Fibroblast of the aortic adventitia (primary cell): Measurements from ENCODE around the gene PLXND1. TPM values are rescaled to one million over a fixed set of nuclear protein-coding genes. Genes with fewer than 3 reads are reported as not detected.

Source experiments
- DNase-seq: peaks from one replicate; pipeline ENCODE4 v3.0.0-alpha.2; 2010; ENCODE audit warnings: low read depth
- H3K4me3 ChIP-seq: 2 replicates; pipeline ENCODE4 v1.5.1; 2011; ENCODE audit warnings: low read depth, mild to moderate bottlenecking, control low read depth, low read length, moderate library complexity
- CTCF ChIP-seq: IDR thresholded peaks from 2 replicates; pipeline ENCODE4 v1.5.1; 2011; ENCODE audit warnings: mild to moderate bottlenecking, low read length, control low read depth, inconsistent platforms; ENCODE audit not compliant: insufficient read depth
- total RNA-seq: library from RNA; depleted of rRNA; stranded (reverse); fragments of >200 nt; gene quantifications from 2 replicates; pipeline ENCODE4 v1.2.3, GENCODE V29; 2012; ENCODE audit warnings: low replicate concordance

Gene PLXND1
- total RNA-seq, 1 donor: 31.4 TPM

DNA sequence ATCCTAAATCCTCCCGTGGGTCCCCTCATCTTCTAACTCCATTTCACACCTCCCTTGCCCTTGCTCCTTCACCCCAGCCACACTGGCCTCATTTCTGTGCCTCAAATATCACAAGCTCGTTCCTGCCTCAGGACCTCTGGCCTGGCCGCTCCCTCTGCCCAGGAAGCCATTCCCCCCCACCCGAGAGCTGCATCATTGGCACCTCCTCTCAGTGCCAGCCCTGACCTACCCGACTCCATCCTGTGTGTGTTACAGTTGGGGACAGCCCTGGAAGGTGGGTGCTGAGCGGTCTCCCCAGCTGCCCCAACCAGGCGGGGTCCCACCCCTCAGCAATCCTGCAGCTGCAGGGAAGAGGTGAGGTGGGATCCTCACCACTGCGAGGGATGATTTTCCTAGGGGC lies 14.5 kb downstream of the PLXND1 start:
- no peak for DNase-seq
- no peak for TF ChIP-seq CTCF
- H3K4me3 ChIP-seq: no peak overlapping the region

- H3K4me3 ChIP-seq: no peak overlapping the region
- no peak for TF ChIP-seq CTCF
- no peak for DNase-seq
Measured at GRCh38 chr3:129590215-129590614, 16.3 kb downstream of the PLXND1 start.

- TF ChIP-seq CTCF: no peak
- peak; percentile 6 for DNase-seq
- H3K4me3 ChIP-seq: no peak overlapping the region
Measured at GRCh38 chr3:129587566-129588210, 18.8 kb downstream of the PLXND1 start.

DNA sequence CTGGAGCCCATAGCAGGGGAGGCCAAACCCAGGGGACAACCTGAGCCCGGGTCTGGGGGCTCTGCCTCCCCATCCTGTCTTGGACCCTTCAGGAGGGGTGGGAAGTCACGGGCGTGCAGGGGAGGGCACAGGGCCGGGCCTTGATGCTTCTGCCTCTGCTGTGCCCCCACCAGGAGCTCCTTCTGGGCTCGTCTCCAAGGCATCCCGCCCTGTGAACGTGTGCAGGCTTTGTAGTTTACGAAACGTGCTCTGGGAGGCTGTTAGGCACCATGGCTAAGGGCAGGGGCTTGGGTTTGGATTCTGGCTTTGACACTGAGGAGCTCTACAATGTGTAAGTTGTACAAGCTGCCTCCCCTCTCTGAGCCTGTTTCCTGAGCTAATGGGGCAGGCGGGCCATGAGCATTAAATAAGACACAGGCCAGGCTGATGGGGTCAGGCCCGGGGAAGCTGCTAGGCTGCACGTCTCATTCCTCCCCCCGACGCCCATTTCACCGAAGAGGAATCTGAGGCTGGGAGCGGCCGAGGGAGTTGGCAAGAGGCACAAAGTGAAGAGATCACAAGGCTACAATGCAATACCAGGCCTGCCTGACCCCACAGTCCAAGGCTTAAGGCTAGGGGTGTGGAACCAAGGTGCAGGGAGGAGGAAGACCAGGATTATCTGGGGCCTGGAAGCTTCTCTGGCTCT lies 19.6 kb downstream of the PLXND1 start:
- peak; percentile 64 for DNase-seq
- H3K4me3 ChIP-seq: no peak overlapping the region
- no peak for TF ChIP-seq CTCF

DNA sequence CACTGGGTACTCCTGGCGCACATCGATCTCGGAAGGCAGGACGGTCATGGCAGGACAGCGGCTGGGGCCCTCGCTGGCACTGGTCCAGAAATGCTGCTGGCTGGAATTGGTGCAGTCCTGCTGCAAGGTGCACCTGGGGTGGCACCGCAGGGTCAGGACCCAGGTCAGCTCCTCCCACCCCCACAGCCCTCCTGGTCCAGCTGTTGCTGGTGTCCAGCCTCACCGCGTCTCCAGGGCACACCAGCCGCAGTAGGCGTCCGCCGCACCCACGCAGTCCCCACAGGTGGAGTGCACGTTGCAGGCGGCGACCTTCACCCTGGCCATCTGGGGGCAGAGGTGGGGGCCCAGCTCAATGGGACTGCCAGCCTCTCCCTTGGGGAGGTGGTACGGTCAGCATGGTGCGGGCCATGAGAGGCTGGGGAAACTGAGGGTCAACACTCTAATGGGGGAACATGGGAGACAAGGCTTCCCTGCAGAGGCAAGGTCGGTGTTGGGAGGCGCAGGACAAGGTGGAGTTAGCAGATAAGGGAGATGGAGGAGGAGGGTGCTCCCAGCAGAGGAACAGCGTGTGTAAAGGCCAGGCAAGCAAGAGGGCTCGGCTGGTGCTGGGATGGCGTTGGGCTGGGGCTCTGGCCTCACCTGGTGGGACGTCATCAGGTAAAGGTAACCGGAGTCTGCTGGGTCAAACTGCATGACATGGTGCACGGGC lies 20.4 kb downstream of the PLXND1 start:
- no peak overlapping the region for H3K4me3 ChIP-seq
- DNase-seq: no peak
- no peak for TF ChIP-seq CTCF

- no peak overlapping the region for H3K4me3 ChIP-seq
- no peak for TF ChIP-seq CTCF
- DNase-seq: no peak
Measured at GRCh38 chr3:129584631-129585030, 21.8 kb downstream of the PLXND1 start.
